SIG-M5 treated with dmso at 0.1 percent for 504 hours (cell line): ENCODE results near the gene PEMT.

Experiments
- DNase-seq: peaks from one replicate; lab custom pipeline; 2025; ENCODE audit not compliant: unreplicated experiment; lab: John Stamatoyannopoulos, UW

Gene PEMT

GRCh38 chr17:17605083-17605728, 13.7 kb upstream of the PEMT start:
- no peak for DNase-seq

- no peak for DNase-seq
Measured at GRCh38 chr17:17603895-17604225, 12.4 kb upstream of the PEMT start.

GRCh38 chr17:17603178-17603894, 11.8 kb upstream of the PEMT start:
- DNase-seq = no peak

DNA sequence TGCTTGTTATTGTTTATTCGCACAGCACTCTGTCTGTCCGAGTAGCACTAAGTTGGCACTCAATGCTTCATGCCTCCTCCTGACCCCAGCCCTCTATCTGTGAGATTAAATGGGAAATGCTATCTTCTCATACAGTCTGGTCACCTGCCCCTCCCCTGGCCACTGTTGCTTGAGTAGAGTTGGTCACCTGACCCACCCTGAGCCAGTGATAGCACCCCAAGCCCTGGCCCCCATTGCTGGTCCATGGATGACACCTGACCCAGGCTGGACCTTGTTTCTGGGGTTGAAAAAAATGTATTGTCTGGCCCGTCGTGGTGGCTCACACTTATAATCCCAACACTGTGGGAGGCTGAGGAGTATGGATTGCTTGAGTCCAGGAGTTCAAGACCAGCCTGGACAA, 8.5 kb upstream of the PEMT start:
- DNase-seq = no peak

GRCh38 chr17:17598003-17598402, 6.5 kb upstream of the PEMT start:
- DNase-seq = no peak

DNA sequence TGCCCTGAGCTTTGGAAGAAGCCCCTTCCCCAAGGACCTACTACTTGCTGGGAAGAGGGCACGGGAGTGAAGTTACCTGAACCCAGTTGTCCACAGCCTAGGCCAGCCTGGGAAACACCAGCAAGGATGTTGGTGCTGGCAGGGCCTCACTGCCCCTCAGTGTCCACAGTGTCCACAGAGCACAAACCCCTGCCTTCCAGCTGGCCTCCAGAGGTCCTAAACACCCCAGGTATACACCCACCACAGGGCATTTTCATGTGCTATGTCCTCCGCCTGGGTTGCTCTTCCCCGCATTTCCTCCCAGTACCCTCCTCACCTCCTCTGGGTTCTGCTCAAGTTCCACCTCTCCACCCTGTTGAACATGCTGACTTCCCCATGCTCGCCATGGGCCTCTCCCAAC, 4.2 kb upstream of the PEMT start:
- no peak for DNase-seq

GRCh38 chr17:17593222-17593620, 1.7 kb upstream of the PEMT start:
- no peak for DNase-seq

GRCh38 chr17:17590883-17591354, 589 bp downstream of the PEMT start:
- DNase-seq = no peak

DNA sequence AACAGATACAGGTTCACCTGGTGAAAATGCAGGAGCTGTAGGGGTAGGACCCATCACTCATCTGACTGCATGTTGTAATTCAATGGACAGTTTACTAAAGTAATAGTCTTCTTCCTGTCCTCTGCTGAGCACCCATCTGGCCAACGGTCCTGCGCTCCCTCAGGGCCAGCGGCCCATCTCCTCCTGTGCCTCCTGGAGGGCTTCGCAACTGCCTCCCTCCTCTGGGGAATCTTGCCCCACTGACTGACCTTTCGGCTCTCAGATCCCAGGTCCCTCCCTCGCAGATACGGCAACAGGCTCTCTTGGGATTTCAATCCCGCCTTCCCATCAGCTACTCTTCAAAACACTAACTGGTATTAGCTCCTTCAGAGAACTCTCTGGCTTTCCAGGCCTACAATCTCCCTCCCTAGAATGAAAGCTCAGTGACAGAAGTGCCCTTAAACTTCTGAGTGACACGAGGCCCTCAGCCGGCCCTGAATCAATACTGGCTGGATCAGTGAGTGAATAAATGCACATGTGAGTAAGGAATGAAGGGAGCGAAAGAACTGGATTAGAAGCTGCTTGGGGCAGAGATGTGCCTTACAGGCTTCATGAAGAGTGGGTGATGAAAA, 1.3 kb downstream of the PEMT start:
- no peak for DNase-seq

- DNase-seq = no peak
Measured at GRCh38 chr17:17587614-17588337, 3.7 kb downstream of the PEMT start.

GRCh38 chr17:17582372-17582771, 9.1 kb downstream of the PEMT start:
- no peak for DNase-seq

- no peak for DNase-seq
Measured at GRCh38 chr17:17581509-17581908, 10.0 kb downstream of the PEMT start.

GRCh38 chr17:17580662-17581470, 10.6 kb downstream of the PEMT start:
- DNase-seq = no peak

DNA sequence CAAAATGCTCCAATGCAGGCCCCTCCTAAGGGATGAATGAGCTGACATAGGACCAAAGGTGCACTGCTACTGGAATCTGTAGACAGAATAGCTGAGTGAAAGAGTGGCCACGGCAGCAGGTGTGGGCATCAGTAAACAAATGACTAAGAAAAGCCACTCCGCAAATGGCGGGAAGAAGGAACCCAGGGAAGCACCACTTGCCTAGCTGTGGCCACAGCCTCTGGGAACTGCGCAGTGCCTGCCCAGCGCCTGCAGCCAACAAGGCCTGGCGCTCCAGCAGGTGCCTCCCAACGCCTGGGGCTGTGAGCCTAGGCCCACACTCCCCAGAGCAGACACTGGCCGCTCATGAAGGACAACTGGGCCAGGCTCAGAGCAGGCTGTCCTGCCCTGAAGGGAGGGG, 11.8 kb downstream of the PEMT start:
- DNase-seq = no peak

DNA sequence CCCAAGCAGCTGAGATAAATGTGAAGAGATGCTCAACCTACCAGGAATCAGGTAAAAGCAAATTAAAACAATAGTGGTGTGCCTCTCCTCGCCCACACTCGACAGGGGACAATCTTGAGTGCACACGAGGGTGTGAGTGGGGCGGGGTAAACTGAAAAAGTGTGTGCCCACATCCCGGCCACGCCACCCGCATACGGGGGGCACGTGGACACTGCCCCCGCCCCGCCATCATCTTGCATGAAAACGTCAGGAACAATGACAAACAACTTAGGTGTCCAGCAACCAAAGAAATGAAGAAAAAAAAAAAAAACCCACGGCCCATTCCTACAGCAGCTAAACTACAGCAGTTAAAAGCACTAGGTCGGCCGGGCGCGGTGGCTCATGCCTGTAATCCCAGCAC, 14.1 kb downstream of the PEMT start:
- DNase-seq = no peak

- DNase-seq = no peak
Measured at GRCh38 chr17:17576772-17577234, 14.7 kb downstream of the PEMT start.

DNA sequence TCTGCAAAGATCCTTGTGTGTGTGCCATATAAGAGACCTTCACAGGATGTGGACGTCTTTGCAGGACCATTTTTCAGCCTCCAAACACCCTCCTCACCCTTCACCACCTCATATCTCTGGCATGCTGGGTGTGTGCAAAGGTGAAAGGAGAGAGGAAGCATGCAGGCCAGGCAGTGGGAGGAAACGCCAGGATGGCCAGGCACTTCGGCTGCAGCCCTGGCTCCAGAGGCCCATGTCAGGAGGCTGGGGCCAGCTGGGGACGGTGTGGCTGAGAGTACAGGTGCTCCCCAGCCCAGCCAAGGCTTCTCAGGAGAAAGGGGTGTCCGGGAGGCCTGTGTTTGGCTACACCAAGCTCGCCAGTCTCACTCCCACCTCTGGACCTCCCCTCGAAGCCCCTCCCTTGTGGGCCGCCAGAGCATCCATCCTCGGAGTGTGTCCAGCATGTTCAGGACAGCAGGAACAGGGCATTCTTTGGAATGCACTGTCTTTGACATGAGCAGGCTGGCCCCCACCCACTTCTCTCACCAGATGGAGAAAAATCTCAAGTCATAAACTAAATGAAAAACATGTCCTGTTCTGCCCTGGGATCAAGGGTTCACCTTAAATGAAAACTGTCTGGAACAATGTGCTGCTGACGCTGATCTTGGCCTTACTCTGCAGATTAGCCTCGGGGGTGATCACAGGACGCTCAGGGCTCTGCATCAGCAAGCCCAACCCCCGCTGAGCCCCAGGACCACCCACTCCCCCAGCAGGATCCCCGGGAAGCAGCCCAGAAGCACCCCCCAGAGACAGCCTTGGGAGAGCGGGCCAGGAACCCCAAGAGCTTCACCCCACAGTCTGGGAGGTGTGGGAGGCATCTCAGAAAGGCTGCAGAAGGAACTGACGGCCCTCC, 15.9 kb downstream of the PEMT start:
- DNase-seq = no peak

- no peak for DNase-seq
Measured at GRCh38 chr17:17573912-17574311, 17.6 kb downstream of the PEMT start.

- no peak for DNase-seq
Measured at GRCh38 chr17:17572010-17572785, 19.3 kb downstream of the PEMT start.
